B cell (primary cell): Measurements from ENCODE around the gene MAGEL2.

ENCODE experiments used
- CTCF ChIP-seq: fragments of 200-600 bp; IDR thresholded peaks from one replicate; pipeline ENCODE4 v1.8.0; 2022; ENCODE audit warnings: antibody characterized with exemption, mild to moderate bottlenecking
- EZH2 ChIP-seq: IDR thresholded peaks from 2 replicates; pipeline ENCODE4 v1.6.1; 2012; ENCODE audit warnings: borderline replicate concordance, low read depth, mild to moderate bottlenecking, moderate library complexity, low read length; ENCODE audit not compliant: insufficient read depth, poor library complexity, severe bottlenecking

- TF ChIP-seq EZH2 (no peak), CTCF (no peak)
Measured at GRCh38 chr15:23644829-23645228, 2.8 kb downstream of the MAGEL2 start.
